Smooth muscle cell (in vitro differentiated cells): ENCODE results near the gene FEN1. TPM values are rescaled to one million over a fixed set of nuclear protein-coding genes. Genes with fewer than 3 reads are reported as not detected.

ENCODE experiments used
- DNase-seq: peaks from one replicate; lab custom pipeline; 2025; ENCODE audit not compliant: unreplicated experiment; lab: John Stamatoyannopoulos, UW
- H2AFZ ChIP-seq: fragments of 200-600 bp; sonication (generic); 2 replicates; pipeline ENCODE4 v1.6.0; 2016; ENCODE audit warnings: antibody characterized with exemption, low read depth, mild to moderate bottlenecking
- H3F3A ChIP-seq: fragments of 200-600 bp; sonication (generic); 2 replicates; pipeline ENCODE4 v1.6.0; 2017; ENCODE audit warnings: antibody characterized with exemption, low read depth
- H3K27ac ChIP-seq: fragments of 200-600 bp; sonication (generic); 2 replicates; pipeline ENCODE4 v1.5.1; 2016; ENCODE audit warnings: low read depth, mild to moderate bottlenecking
- H3K27me3 ChIP-seq: fragments of 200-600 bp; sonication (generic); 2 replicates; pipeline ENCODE4 v1.6.1; 2016; ENCODE audit warnings: low read depth, mild to moderate bottlenecking
- H3K36me3 ChIP-seq: fragments of 200-600 bp; sonication (generic); 2 replicates; pipeline ENCODE4 v1.5.1; 2016; ENCODE audit warnings: low read depth
- H3K4me1 ChIP-seq: fragments of 200-600 bp; sonication (generic); 2 replicates; pipeline ENCODE4 v1.5.1; 2016; ENCODE audit warnings: low read depth
- H3K4me2 ChIP-seq: fragments of 200-600 bp; sonication (generic); 2 replicates; pipeline ENCODE4 v1.6.0; 2016; ENCODE audit warnings: mild to moderate bottlenecking
- H3K4me3 ChIP-seq: fragments of 200-600 bp; sonication (generic); 2 replicates; pipeline ENCODE4 v1.5.1; 2016; ENCODE audit warnings: mild to moderate bottlenecking
- H3K79me2 ChIP-seq: fragments of 200-600 bp; sonication (generic); 2 replicates; pipeline ENCODE4 v1.6.0; 2016; ENCODE audit warnings: low read depth, mild to moderate bottlenecking
- H3K9ac ChIP-seq: fragments of 200-600 bp; sonication (generic); 2 replicates; pipeline ENCODE4 v1.6.0; 2016; ENCODE audit warnings: low read depth
- H3K9me3 ChIP-seq: fragments of 200-600 bp; sonication (generic); replicated peaks from 2 replicates; pipeline ENCODE4 v1.5.1; 2016; ENCODE audit warnings: low read depth
- H4K20me1 ChIP-seq: fragments of 200-600 bp; sonication (generic); 2 replicates; pipeline ENCODE4 v1.6.0; 2016; ENCODE audit warnings: low read depth
- WGBS: methylation state at CpG from one replicate; pipeline ENCODE4 v1.1.7; 2016; ENCODE audit warnings: low lambda C conversion rate; 5-methylcytosine and 5-hydroxymethylcytosine counted together
- polyA plus RNA-seq: library from polyadenylated mRNA; unstranded; fragments of >200 nt; fragmentation: Nextera tagmentation; extraction: Ambion mirVana; gene quantifications from 2 replicates; pipeline ENCODE4 v1.2.1, GENCODE V29; 2016
- total RNA-seq: library from RNA; depleted of rRNA; stranded (reverse); fragments of >200 nt; gene quantifications from 2 replicates; pipeline ENCODE4 v1.2.3, GENCODE V29; 2014
- TF ChIP-seq, protein P1 (sequence below): fragments of 200-600 bp; sonication (generic); IDR thresholded peaks from 2 replicates; pipeline ENCODE4 v1.5.1; 2017; ENCODE audit warnings: borderline replicate concordance, mild to moderate bottlenecking, antibody characterized with exemption; ENCODE audit not compliant: insufficient read depth, poor library complexity, severe bottlenecking

Gene FEN1
- total and polyA plus RNA-seq, 2 experiments from 2014 or later: 15.6 to 21.1 TPM

DNA sequence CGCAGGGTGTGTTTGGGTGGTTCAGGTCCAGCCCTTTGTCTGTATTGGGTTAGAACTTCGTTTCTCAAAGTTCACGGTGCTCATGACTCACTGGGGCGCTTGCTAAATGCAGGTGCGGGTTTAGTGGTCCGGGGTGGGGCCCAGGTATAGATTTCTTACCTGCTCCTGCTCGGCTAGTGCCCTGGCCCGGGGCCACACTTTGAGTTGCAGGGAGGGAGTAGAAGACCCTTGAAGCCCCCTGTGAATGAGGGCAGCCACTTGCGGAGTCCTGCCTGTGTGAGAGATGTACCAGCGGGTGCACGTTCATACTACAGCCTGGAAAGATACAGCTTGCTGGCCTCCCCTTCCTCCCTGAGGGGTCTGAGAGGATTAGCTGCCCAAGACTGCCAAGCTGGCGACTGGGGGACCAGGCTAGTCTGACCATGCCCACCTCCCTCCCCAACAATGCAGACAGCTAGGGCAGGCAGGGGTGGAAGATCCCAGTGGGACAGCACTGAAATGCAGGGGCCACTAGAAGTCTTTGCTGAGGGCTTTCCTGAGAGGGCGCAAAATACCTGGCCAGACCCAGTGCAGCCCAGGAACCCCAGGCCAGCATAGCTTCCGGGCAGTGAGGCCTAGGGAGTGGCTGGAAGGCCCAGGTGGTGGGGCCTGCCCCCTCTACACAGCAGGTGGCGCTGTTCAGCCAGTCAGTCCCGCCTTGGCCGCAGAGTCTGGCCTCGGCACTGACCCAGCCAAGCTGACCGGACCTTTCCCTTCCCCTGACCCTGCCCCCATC is 45.3 kb upstream of the FEN1 start:
- Histone ChIP-seq H3K4me1 (peaks cover 14% of the 10 kb centered on the region), H3K4me2 (no peak overlapping the region), H3F3A (peaks cover 8% of the 10 kb centered on the region), H3K36me3 (no peaks in the 10 kb centered on the region), H3K27ac (no peak overlapping the region), H2AFZ (no peak overlapping the region), H4K20me1 (no peaks in the 10 kb centered on the region), H3K79me2 (no peaks in the 10 kb centered on the region), H3K9me3 (no peaks in the 10 kb centered on the region), H3K4me3 (no peak overlapping the region), H3K9ac (no peak overlapping the region), H3K27me3 (no peaks in the 10 kb centered on the region)
- 60% methylated on average over 19 of the region's 19 CpGs for WGBS
- peak; percentile 35 for DNase-seq
- TF ChIP-seq, protein P1, sequence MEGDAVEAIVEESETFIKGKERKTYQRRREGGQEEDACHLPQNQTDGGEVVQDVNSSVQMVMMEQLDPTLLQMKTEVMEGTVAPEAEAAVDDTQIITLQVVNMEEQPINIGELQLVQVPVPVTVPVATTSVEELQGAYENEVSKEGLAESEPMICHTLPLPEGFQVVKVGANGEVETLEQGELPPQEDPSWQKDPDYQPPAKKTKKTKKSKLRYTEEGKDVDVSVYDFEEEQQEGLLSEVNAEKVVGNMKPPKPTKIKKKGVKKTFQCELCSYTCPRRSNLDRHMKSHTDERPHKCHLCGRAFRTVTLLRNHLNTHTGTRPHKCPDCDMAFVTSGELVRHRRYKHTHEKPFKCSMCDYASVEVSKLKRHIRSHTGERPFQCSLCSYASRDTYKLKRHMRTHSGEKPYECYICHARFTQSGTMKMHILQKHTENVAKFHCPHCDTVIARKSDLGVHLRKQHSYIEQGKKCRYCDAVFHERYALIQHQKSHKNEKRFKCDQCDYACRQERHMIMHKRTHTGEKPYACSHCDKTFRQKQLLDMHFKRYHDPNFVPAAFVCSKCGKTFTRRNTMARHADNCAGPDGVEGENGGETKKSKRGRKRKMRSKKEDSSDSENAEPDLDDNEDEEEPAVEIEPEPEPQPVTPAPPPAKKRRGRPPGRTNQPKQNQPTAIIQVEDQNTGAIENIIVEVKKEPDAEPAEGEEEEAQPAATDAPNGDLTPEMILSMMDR: peak; percentile 92

DNA sequence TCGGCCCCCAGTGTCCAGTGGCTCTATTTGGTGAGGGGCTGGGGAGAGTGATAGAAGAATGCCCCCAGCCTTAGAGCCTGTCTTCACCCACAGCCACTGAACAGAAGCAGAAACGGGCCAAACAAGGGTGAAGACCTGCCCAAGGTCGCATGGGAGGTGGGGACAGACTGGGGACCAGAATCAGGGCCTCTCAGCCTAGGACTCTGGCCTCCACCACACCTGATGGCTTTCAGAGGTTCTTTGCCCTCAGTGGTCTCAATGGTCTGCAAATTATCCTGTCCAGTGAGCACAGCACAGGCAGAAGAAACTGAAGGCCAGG is 44.8 kb upstream of the FEN1 start:
- H2AFZ ChIP-seq: no peak overlapping the region
- no peak overlapping the region for H3K4me3 ChIP-seq
- no peak for DNase-seq
- no peaks in the 10 kb centered on the region for H4K20me1 ChIP-seq
- no peak overlapping the region for H3K9ac ChIP-seq
- no peaks in the 10 kb centered on the region for H3K36me3 ChIP-seq
- peaks cover 8% of the 10 kb centered on the region for H3F3A ChIP-seq
- H3K79me2 ChIP-seq: peaks cover 4% of the 10 kb centered on the region
- no peak overlapping the region for H3K27ac ChIP-seq
- no peaks in the 10 kb centered on the region for H3K27me3 ChIP-seq
- H3K9me3 ChIP-seq: no peaks in the 10 kb centered on the region
- TF ChIP-seq, protein P1: no peak
- H3K4me1 ChIP-seq: peaks cover 16% of the 10 kb centered on the region
- H3K4me2 ChIP-seq: no peak overlapping the region
- whole genome bisulfite sequencing: 60% methylated on average over 3 of the region's 3 CpGs

- H4K20me1 ChIP-seq: no peaks in the 10 kb centered on the region
- peak overlapping the region; percentile 49 for H2AFZ ChIP-seq
- TF ChIP-seq, protein P1: no peak
Measured at GRCh38 chr11:61749591-61750217, 43.0 kb upstream of the FEN1 start.

More at GRCh38 chr11:61749591-61750217, 43.0 kb upstream of the FEN1 start:
- Histone ChIP-seq H3K79me2 (peaks cover 18% of the 10 kb centered on the region), H3K9me3 (no peaks in the 10 kb centered on the region), H3K4me2 (peak overlapping the region; percentile 84), H3K27ac (peak overlapping the region; percentile 53), H3K9ac (no peak overlapping the region), H3F3A (peaks cover 8% of the 10 kb centered on the region), H3K4me3 (no peak overlapping the region), H3K27me3 (no peaks in the 10 kb centered on the region), H3K36me3 (no peaks in the 10 kb centered on the region), H3K4me1 (peaks cover 30% of the 10 kb centered on the region)
- peak; percentile 55 for DNase-seq
- 18% methylated on average over 19 of the region's 21 CpGs for WGBS
